Embryonic facial prominence (tissue), 1 donor: Measurements from ENCODE around the gene ZNF662.

Experiments
- DNase-seq: peaks from one replicate; pipeline ENCODE4 v3.0.0-alpha.2; 2016; ENCODE audit errors: extremely low spot score

ZNF662 gene

DNA sequence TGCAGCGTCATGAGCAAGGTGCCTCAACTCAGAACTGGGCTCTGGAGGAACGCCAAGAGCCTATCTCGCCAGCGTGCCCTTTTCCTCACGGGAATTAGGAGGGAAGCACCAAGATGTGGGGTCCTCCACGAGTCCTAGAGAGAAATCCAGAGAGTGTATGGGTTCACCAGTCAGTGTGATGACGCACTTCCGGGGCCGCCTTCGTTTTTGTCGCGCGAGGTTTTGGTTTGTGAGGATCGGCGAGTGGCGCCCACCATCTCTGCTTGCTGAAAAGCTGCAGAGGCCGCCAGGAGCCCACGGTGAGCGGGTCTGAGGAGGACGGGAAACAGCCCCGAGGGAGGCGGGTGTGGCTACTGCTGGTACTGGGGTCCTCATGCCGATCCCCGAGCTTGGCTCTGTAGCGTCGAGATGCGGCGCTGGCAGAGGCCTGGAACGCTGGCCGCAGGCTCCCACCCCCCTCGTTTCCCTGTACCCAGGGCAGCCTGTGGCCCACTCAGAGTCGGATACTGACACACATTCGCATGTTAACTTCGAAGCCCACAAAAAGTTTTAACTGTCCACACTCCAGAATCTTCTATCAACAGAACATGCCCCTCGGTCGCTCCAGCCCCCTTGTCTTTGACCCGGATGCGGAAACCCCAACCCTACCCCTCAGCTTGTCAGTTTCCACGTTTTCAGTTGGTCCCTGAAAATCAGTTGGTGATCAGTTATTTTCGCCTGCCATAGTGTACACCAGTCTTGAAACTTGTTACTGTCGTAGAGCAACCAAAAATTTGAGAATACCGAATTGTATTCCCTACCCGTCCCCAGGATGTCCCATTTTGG, 30.4 kb downstream of the ZNF662 start:
- DNase-seq, result no peak

- DNase-seq, result no peak
Observed at GRCh38 chr3:42937334-42937733, 31.4 kb downstream of the ZNF662 start.

DNA sequence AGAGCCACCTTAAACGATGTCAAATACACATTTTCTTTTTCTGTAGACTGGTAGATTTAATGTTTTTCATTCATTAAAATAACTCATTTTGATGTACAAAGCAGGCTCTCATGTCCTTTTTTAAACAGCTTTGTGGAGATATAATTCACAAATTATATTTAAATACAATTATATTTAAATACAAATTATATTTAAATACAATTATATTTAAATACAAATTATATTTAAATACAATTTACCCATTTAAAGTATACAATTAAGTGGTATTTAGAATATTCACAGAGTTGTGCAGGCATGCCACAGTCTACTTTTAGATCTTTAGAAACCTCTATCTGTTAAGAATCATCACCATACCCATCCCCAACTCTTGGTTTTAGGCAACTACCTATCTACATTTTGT, 36.8 kb downstream of the ZNF662 start:
- no peak for DNase-seq

DNA sequence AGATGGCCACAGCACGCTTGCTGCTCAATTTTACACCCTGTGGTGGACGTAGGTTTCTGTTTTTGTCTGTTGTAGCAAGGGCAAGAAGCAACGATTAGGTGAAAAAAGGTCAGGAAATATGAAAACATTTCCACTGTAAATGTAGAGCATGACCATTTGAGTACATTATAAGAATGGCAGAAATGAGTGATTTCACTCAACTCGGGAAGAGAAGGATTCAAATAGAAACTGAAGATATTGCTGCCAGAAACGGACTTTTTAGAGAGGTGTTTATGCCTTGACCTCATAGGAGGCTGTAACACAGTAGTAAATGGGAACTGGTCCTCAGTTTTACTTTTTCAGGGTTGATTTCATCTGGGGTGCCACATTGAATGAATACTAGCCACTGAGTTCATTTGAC, 40.1 kb downstream of the ZNF662 start:
- DNase-seq, result no peak

GRCh38 chr3:42957573-42957972, 51.6 kb downstream of the ZNF662 start:
- DNase-seq, result no peak

DNA sequence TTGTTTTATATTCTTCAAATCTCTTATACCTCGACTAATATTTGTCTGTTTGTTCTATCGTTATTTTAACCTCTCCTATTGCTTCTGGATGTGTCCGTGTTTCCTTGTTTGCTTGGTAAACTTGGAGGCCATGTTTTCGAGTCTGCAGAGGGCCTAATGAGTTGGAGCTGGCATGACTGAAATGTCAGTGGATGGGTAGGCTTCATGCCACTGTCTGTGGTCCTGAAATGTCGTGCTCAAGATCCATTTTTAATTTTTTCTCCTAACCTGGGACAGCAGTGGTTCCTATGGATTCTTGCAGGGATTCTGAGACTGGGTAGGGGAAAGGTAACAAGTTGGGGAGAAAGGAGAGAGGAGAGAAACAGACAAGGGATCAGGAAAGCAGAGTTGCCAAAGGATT, 54.3 kb downstream of the ZNF662 start:
- DNase-seq, result no peak

GRCh38 chr3:42960786-42961185, 54.8 kb downstream of the ZNF662 start:
- no peak for DNase-seq

GRCh38 chr3:42961633-42962032, 55.7 kb downstream of the ZNF662 start:
- DNase-seq, result peak; percentile 38

GRCh38 chr3:42963269-42963668, 57.3 kb downstream of the ZNF662 start:
- DNase-seq, result no peak

GRCh38 chr3:42964266-42964665, 58.3 kb downstream of the ZNF662 start:
- no peak for DNase-seq
